ENCODE data around the gene CDC42EP1.
A peak's percentile ranks its signal among the peaks of the same experiment; 100 is the strongest.
"Not testable (repeated sequence)": the region's sequence is repeated elsewhere in the genome, so short reads cannot be mapped to it uniquely, and the experiment has no call there.

CDC42EP1 gene

DNA sequence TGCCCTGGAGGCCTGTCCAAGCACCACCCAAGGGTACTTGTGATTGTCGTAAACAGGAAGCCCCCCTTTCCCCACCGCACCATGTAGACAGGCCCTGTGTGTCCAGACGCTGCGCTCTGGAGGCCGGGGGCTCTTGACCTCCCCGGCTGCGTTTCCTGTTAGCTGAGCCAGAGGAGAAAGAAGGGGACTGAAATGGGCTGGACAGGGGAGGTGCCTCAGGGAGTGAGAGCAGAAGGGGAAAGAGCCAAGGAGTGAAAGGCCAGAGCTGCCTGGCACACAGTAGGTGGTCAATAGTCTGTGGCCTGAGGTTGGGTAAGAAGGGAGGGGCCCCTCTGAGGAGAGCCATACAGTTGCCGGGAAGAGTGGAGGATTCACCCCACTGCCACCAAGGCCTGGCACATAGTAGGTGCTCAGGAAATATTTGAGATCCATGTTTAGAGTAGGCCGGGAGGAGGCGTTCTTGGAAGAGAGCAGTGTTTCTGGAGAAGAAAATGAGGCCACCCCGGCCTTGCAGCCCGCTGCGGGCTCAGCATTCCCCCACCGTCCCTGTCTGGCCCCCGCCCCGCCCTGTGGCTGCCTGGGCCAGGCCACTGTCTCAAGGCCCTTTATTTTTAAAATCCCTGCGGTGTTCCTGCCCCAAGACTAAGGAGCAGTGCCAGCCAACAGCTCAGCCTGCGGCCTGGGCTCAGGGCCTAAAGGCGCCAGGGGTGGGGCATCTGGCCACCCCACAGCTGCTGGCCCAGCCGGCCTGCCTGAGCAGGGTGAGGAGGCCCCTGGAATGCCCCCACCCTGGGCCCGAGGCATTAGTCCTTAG, 13.6 kb upstream of the CDC42EP1 start:
- H3K4me3 ChIP-seq (ENCODE audit: low read length): no peak overlapping the region
- TF ChIP-seq, protein P1, sequence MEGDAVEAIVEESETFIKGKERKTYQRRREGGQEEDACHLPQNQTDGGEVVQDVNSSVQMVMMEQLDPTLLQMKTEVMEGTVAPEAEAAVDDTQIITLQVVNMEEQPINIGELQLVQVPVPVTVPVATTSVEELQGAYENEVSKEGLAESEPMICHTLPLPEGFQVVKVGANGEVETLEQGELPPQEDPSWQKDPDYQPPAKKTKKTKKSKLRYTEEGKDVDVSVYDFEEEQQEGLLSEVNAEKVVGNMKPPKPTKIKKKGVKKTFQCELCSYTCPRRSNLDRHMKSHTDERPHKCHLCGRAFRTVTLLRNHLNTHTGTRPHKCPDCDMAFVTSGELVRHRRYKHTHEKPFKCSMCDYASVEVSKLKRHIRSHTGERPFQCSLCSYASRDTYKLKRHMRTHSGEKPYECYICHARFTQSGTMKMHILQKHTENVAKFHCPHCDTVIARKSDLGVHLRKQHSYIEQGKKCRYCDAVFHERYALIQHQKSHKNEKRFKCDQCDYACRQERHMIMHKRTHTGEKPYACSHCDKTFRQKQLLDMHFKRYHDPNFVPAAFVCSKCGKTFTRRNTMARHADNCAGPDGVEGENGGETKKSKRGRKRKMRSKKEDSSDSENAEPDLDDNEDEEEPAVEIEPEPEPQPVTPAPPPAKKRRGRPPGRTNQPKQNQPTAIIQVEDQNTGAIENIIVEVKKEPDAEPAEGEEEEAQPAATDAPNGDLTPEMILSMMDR (conservative IDR thresholded peaks at IDR 0.05; ENCODE audit: low read depth, low read length): no peak
- DNase-seq (ENCODE audit: low read depth): no peak

DNA sequence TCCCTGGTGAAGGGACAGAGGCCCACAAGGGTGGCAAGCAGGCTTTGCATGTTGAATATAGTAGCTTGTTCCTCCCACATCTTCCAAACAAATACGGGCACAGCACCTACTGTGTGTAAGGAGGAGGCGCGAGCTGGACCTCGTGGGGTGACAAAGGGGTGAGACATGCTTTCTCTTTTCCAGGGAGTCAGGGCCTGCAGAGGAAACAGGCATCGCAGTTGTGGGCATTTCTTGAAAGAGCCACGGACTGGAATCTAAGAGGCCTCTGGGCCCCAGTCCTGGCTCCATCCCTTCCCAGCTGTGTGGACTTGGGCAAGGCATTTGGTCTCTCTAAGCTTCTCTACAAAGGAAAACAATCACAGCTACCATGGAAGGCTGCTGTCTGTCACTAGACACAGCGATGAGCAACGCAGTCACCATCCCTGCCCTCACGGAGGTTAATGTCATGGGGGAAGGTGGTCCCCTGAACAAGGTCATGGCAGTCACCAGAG, 13.0 kb upstream of the CDC42EP1 start:
- no peak overlapping the region for H3K4me3 ChIP-seq (ENCODE audit: low read length)
- TF ChIP-seq, protein P1 (conservative IDR thresholded peaks at IDR 0.05; ENCODE audit: low read depth, low read length): no peak
- no peak for DNase-seq (ENCODE audit: low read depth)

DNA sequence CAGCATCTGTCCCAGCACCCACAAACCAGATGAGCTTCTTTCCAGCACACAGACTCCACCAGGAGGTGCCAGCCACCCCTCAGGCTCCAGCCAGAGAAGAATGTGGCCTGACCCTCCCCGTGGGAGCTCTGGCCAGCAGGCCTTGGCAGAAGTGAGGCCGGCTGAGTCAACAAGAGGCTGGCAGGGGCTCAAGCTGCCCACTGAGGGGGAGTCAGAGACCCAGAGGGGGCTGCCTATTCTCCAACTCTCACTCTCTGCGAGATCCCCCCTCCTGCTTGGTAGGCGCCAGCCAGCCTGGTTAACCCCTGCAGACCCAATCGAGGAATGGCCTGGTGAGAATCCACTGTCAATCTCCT, 10.6 kb upstream of the CDC42EP1 start:
- H3K4me3 ChIP-seq (ENCODE audit: low read length): no peak overlapping the region
- peak; percentile 72 for DNase-seq (ENCODE audit: low read depth)
- TF ChIP-seq, protein P1 (conservative IDR thresholded peaks at IDR 0.05; ENCODE audit: low read depth, low read length): peak; percentile 64

DNA sequence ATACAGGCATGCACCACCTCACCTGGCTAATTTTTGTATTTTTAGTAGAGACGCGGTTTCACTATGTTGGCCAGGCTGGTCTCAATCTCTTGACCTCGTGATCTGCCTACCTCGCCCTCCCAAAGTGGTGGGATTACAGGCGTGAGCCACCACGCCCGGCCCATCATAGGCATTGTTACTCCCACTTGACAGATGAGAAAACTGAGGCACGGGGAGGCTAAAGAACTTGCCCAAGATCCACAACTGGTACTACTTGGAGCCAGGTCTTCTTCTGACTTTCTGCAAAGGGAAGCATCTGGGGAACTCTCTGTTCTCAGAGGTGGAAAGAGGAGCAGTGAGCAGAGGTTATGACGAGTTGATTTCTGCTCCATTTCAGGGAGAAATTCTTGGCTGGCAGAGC, 9.4 kb upstream of the CDC42EP1 start:
- not testable (repeated sequence) for DNase-seq (ENCODE audit: low read depth); H3K4me3 ChIP-seq (ENCODE audit: low read length)

DNA sequence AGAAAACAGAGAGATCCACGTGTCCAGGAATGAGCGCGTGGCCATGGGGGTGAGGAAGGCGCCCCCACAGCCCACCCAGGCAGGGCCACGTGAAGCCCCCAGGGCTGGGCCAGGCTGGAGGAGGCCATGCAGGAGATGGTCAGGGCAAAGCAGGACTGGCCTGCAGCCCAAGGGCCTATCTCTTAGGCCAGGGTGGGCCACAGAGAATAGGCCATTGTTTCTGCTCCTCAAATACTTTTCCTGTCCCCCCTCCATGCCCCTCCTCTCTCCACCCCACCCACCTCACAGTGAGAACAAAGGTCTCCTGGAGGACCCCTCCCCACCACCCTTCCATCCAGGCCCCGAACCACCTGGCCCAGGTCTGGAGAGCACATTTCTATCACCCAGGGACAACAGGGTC, 8.3 kb upstream of the CDC42EP1 start:
- no peak overlapping the region for H3K4me3 ChIP-seq (ENCODE audit: low read length)

DNA sequence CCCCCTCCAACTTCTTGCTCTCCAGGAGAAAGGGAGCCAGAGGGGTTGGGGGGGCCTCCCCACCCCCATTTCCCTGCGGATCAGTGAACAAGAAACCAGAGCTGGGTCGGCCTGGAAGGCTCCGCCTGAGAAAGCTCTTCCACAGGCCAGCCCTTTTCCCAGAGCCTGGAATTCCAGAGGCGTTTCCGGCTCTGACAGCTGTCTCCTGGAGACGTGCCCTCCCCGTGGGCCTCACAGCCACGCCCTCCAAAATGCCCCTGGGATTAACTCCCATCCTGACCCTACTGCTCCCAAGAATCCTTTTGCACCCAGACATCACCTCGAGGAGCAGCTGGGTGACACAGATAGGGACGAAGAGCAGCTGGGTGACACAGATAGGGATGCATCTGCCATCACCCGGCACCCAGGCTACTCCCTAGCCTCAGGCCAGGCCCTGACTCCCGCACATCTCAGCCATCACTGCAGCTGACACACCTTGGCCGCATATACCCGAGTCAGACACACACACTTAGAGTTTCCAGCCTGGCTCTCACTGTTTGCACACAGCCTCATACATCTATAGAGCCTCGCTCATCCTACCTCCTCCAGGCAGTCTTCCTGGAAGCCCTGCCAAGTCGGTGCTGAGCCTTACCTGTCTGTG, 7.6 kb upstream of the CDC42EP1 start:
- DNase-seq (ENCODE audit: low read depth): no peak
- TF ChIP-seq, protein P1 (conservative IDR thresholded peaks at IDR 0.05; ENCODE audit: low read depth, low read length): no peak
- no peak overlapping the region for H3K4me3 ChIP-seq (ENCODE audit: low read length)

More for the DNA sequence above, 8.3 kb upstream of the CDC42EP1 start:
- TF ChIP-seq, protein P1 (conservative IDR thresholded peaks at IDR 0.05; ENCODE audit: low read depth, low read length): no peak
- DNase-seq (ENCODE audit: low read depth): no peak

DNA sequence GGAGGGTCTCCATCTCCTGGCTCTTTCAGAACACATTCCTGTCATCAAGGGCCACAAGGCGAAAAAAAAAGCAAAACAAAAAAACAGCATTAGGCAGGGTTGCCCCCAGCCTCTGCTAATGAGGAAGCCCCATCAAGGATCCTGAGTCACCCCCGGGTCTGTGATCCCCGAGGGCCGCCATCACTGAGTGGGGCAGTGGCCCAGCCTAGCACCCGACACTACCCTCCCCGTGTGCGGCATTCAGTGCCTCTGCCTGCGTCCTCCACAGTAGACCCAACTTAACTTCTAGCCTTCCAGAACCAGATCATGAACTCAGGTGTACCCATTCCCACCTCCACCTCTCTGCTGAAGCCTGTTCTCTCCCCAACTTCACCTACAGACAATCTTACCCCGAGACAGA, 6.6 kb upstream of the CDC42EP1 start:
- no peak for DNase-seq (ENCODE audit: low read depth)
- no peak overlapping the region for H3K4me3 ChIP-seq (ENCODE audit: low read length)
- TF ChIP-seq, protein P1 (conservative IDR thresholded peaks at IDR 0.05; ENCODE audit: low read depth, low read length): no peak

Data from retinal pigment epithelial cell (primary cell).